HepG2 (cell line): Measurements from ENCODE around the gene CCL7. TPM values are rescaled to one million over a fixed set of nuclear protein-coding genes. Genes with fewer than 3 reads are reported as not detected.

Experiments
- DPF2 ChIP-seq: sonication (generic); formaldehyde crosslinking; IDR thresholded peaks from 2 replicates; pipeline ENCODE4 v1.4.0; 2020; ENCODE audit warnings: mild to moderate bottlenecking, low read depth, missing genetic modification reagents, borderline replicate concordance
- ETV6 ChIP-seq: sonication (generic); formaldehyde crosslinking; conservative IDR thresholded peaks from 2 replicates; pipeline ENCODE4 v1.4.0; 2020; ENCODE audit warnings: missing genetic modification reagents
- MXD1 ChIP-seq: sonication (generic); formaldehyde crosslinking; IDR thresholded peaks from 2 replicates; pipeline ENCODE4 v1.4.0; 2020; ENCODE audit warnings: mild to moderate bottlenecking, missing genetic modification reagents
- NFAT5 ChIP-seq: sonication (generic); formaldehyde crosslinking; IDR thresholded peaks from 2 replicates; pipeline ENCODE4 v1.4.0; 2020; ENCODE audit warnings: missing genetic modification reagents
- RBM22 ChIP-seq: fragments of 200-400 bp; formaldehyde crosslinking; optimal IDR thresholded peaks from 2 replicates; pipeline ENCODE3; 2017; ENCODE audit warnings: mild to moderate bottlenecking, low read length, moderate library complexity
- TARDBP ChIP-seq: sonication (generic); formaldehyde crosslinking; IDR thresholded peaks from 2 replicates; pipeline ENCODE4 v1.8.0; 2022; ENCODE audit warnings: mild to moderate bottlenecking, missing genetic modification reagents
- ZBTB14 ChIP-seq: sonication (generic); formaldehyde crosslinking; IDR thresholded peaks from 2 replicates; pipeline ENCODE4 v1.4.0; 2020; ENCODE audit warnings: missing genetic modification reagents
- ZNF275 ChIP-seq: sonication (generic); formaldehyde crosslinking; IDR thresholded peaks from 2 replicates; pipeline ENCODE4 v1.8.0; 2022; ENCODE audit warnings: missing genetic modification reagents, mild to moderate bottlenecking, inconsistent platforms, borderline replicate concordance
- ZNF839 ChIP-seq: sonication (generic); formaldehyde crosslinking; IDR thresholded peaks from 2 replicates; pipeline ENCODE4 v1.4.0; 2020; ENCODE audit warnings: missing genetic modification reagents, mild to moderate bottlenecking, borderline replicate concordance
- polyA plus RNA-seq, 8 experiments: library from polyadenylated mRNA; depleted of rRNA in 3 of 8; stranded (reverse) in 7 of 8; unstranded in 1 of 8; fragments of >200 nt; fragmentation: Illumina TruSeq in 4 of 8; extraction: Trizol in 4 of 8; gene quantifications; 2 replicates each; pipeline versions ENCODE4 v1.2.1 to v1.2.3, GENCODE V29; 2011 to 2016; ENCODE audit warnings: low read depth in 4 of 8, missing spikeins in 1 of 8, mixed read lengths in 1 of 8; ENCODE audit not compliant: insufficient read depth in 1 of 8
- total RNA-seq, 5 experiments: library from RNA; depleted of rRNA; stranded (reverse); fragments of >200 nt; fragmentation: Illumina TruSeq; extraction: Trizol; gene quantifications; 2 replicates each; pipeline ENCODE4 v1.2.3, GENCODE V29; 2016; ENCODE audit warnings: low read depth in 1 of 5

Gene CCL7
- total and polyA plus RNA-seq, 2 of the 13 experiments (the other 11 are each of a cell fraction or from before 2014, with no cell fraction given), result not detected

GRCh38 chr17:34302636-34303035 is 32.6 kb downstream of the CCL7 start (continued):
- TF ChIP-seq NFAT5 (CRISPR knock-in tag), result no peak
- no peak for TF ChIP-seq RBM22
- no peak for TF ChIP-seq ZNF839 (CRISPR knock-in tag)
- no peak for TF ChIP-seq ZBTB14 (CRISPR knock-in tag)
- no peak for TF ChIP-seq ZNF275 (CRISPR knock-in tag)
- TF ChIP-seq DPF2 (CRISPR knock-in tag), result no peak
- no peak for TF ChIP-seq TARDBP
- no peak for TF ChIP-seq MXD1 (CRISPR knock-in tag)
- TF ChIP-seq ETV6 (CRISPR knock-in tag), result no peak
